WTC11 (cell line): Measurements from ENCODE around the gene CRABP2. TPM values are rescaled to one million over a fixed set of nuclear protein-coding genes. Genes with fewer than 3 reads are reported as not detected.

Experiments
- ATAC-seq: fragments of 200-7000 bp; cut with Tn5 transposase; 2 replicates; pipeline ENCODE4 v1.10.0; 2021; ENCODE audit warnings: mild to moderate bottlenecking, moderate library complexity
- CTCF ChIA-PET: fragments of 300-600 bp; sonication (Branson Sonifier 250); formaldehyde crosslinking; loops from one replicate; lab custom pipeline; 2021; ENCODE audit warnings: antibody characterized with exemption; lab: Charles Lee
- POLR2A ChIA-PET: fragments of 350-600 bp; sonication (Branson Sonifier 250); formaldehyde crosslinking; loops from one replicate; lab custom pipeline; 2021; ENCODE audit warnings: antibody characterized with exemption; lab: Charles Lee
- DNase-seq: peaks from one replicate; pipeline ENCODE4 v3.0.0; 2021; ENCODE audit warnings: low spot score
- H3K27ac Mint-ChIP-seq: 2 replicates; pipeline ENCODE4 v1.8.0; 2021; ENCODE audit warnings: mixed read lengths
- H3K27me3 Mint-ChIP-seq: 2 replicates; pipeline ENCODE4 v1.8.0; 2021; ENCODE audit warnings: low read depth, mild to moderate bottlenecking, moderate library complexity, mixed read lengths
- H3K36me3 Mint-ChIP-seq: 2 replicates; pipeline ENCODE4 v1.8.0; 2021; ENCODE audit warnings: mixed read lengths
- H3K4me1 Mint-ChIP-seq: 2 replicates; pipeline ENCODE4 v1.8.0; 2022; ENCODE audit warnings: mixed read lengths
- H3K4me3 Mint-ChIP-seq: 2 replicates; pipeline ENCODE4 v1.8.0; 2021; ENCODE audit warnings: mild to moderate bottlenecking, moderate library complexity, mixed read lengths
- H3K9me3 Mint-ChIP-seq: 2 replicates; pipeline ENCODE4 v1.8.0; 2021; ENCODE audit warnings: mixed read lengths
- CREM ChIP-seq: sonication (generic); formaldehyde crosslinking; IDR thresholded peaks from 2 replicates; pipeline ENCODE4 v1.8.1; 2022; ENCODE audit warnings: mild to moderate bottlenecking, missing genetic modification reagents, moderate library complexity
- GTF2I ChIP-seq: fragments of 250-450 bp; sonication (Bioruptor Pico); conservative IDR thresholded peaks from 2 replicates; pipeline ENCODE4 v1.4.0; 2021; ENCODE audit warnings: mild to moderate bottlenecking
- KAT7 ChIP-seq: sonication (generic); formaldehyde crosslinking; IDR thresholded peaks from 2 replicates; pipeline ENCODE4 v1.8.1; 2023; ENCODE audit warnings: missing genetic modification reagents, mild to moderate bottlenecking, borderline replicate concordance
- NFE2L1 ChIP-seq: sonication (generic); formaldehyde crosslinking; IDR thresholded peaks from 2 replicates; pipeline ENCODE4 v1.8.1; 2023; ENCODE audit warnings: missing genetic modification reagents
- OVOL2 ChIP-seq: fragments of 250-450 bp; sonication (Bioruptor Pico); IDR thresholded peaks from 2 replicates; pipeline ENCODE4 v1.9.0; 2021; ENCODE audit warnings: mild to moderate bottlenecking, borderline replicate concordance
- SMAD3 ChIP-seq: sonication (generic); formaldehyde crosslinking; IDR thresholded peaks from 2 replicates; pipeline ENCODE4 v1.8.0; 2022; ENCODE audit warnings: missing genetic modification reagents, mild to moderate bottlenecking, borderline replicate concordance
- SMAD4 ChIP-seq: sonication (generic); formaldehyde crosslinking; IDR thresholded peaks from 2 replicates; pipeline ENCODE4 v1.8.0; 2022; ENCODE audit warnings: mild to moderate bottlenecking, missing genetic modification reagents
- SOX15 ChIP-seq: fragments of 250-450 bp; sonication (Bioruptor Pico); IDR thresholded peaks from 2 replicates; pipeline ENCODE4 v1.9.0; 2021; ENCODE audit warnings: mild to moderate bottlenecking
- ZNF232 ChIP-seq: sonication (generic); formaldehyde crosslinking; IDR thresholded peaks from 2 replicates; pipeline ENCODE4 v1.8.0; 2022; ENCODE audit warnings: mild to moderate bottlenecking, missing genetic modification reagents
- ZNF263 ChIP-seq: sonication (generic); formaldehyde crosslinking; IDR thresholded peaks from 2 replicates; pipeline ENCODE4 v1.8.1; 2022; ENCODE audit warnings: low read depth, mild to moderate bottlenecking, moderate library complexity, missing genetic modification reagents
- ZNF671 ChIP-seq: fragments of 250-450 bp; sonication (Bioruptor Pico); IDR thresholded peaks from 2 replicates; pipeline ENCODE4 v1.8.0; 2021; ENCODE audit warnings: mild to moderate bottlenecking
- total RNA-seq: library from RNA; stranded (reverse); gene quantifications from 3 replicates; pipeline ENCODE4 v1.2.3, GENCODE V29; 2021
- TF ChIP-seq, protein P1 (sequence below): sonication (generic); formaldehyde crosslinking; IDR thresholded peaks from 2 replicates; pipeline ENCODE4 v1.8.0; 2023; ENCODE audit warnings: mild to moderate bottlenecking, missing genetic modification reagents
- TF ChIP-seq, protein P2 (sequence below): fragments of 250-450 bp; sonication (Bioruptor Pico); IDR thresholded peaks from 2 replicates; pipeline ENCODE4 v1.9.0; 2021; ENCODE audit warnings: moderate library complexity, mild to moderate bottlenecking, inconsistent platforms, borderline replicate concordance
- TF ChIP-seq, protein P3 (sequence below): sonication (generic); formaldehyde crosslinking; conservative IDR thresholded peaks from 2 replicates; pipeline ENCODE4 v1.8.1; 2022; ENCODE audit warnings: mild to moderate bottlenecking, missing genetic modification reagents
- TF ChIP-seq, protein P4 (sequence below): sonication (generic); formaldehyde crosslinking; IDR thresholded peaks from 2 replicates; pipeline ENCODE4 v1.8.1; 2022; ENCODE audit warnings: missing genetic modification reagents, borderline replicate concordance
- TF ChIP-seq, protein P5 (sequence below): fragments of 250-450 bp; sonication (Bioruptor Pico); IDR thresholded peaks from 2 replicates; pipeline ENCODE4 v2.1.2; 2022; ENCODE audit warnings: mild to moderate bottlenecking, moderate library complexity
- TF ChIP-seq, protein P6 (sequence below): sonication (generic); formaldehyde crosslinking; IDR thresholded peaks from 2 replicates; pipeline ENCODE4 v1.8.1; 2023; ENCODE audit warnings: mild to moderate bottlenecking, missing genetic modification reagents, borderline replicate concordance
- TF ChIP-seq, protein P7 (sequence below): sonication (generic); formaldehyde crosslinking; IDR thresholded peaks from 2 replicates; pipeline ENCODE4 v1.8.0; 2022; ENCODE audit warnings: mild to moderate bottlenecking, missing genetic modification reagents

Gene CRABP2
- total RNA-seq, 1 experiment from 2014 or later = 135 TPM

DNA sequence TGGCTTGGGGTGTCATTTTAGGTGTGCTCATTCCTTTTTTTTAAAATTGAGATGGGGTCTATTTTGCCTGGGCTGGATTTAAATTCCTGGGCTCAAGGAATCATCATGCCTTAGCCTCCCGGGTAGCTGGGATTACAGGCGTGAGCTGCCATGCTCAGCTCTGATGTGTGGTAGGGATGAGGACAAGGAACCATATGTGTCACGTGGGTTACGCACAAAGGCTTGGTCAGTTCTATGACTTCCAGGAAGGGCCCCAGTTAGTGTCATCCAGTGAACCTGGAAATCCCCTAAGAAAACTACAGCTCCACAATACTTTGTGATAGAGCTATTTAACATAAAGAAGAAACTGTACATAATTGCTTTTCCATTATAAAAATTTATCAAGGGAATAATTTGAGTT, 16.2 kb upstream of the CRABP2 start:
- TF ChIP-seq, protein P1, sequence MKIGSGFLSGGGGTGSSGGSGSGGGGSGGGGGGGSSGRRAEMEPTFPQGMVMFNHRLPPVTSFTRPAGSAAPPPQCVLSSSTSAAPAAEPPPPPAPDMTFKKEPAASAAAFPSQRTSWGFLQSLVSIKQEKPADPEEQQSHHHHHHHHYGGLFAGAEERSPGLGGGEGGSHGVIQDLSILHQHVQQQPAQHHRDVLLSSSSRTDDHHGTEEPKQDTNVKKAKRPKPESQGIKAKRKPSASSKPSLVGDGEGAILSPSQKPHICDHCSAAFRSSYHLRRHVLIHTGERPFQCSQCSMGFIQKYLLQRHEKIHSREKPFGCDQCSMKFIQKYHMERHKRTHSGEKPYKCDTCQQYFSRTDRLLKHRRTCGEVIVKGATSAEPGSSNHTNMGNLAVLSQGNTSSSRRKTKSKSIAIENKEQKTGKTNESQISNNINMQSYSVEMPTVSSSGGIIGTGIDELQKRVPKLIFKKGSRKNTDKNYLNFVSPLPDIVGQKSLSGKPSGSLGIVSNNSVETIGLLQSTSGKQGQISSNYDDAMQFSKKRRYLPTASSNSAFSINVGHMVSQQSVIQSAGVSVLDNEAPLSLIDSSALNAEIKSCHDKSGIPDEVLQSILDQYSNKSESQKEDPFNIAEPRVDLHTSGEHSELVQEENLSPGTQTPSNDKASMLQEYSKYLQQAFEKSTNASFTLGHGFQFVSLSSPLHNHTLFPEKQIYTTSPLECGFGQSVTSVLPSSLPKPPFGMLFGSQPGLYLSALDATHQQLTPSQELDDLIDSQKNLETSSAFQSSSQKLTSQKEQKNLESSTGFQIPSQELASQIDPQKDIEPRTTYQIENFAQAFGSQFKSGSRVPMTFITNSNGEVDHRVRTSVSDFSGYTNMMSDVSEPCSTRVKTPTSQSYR = no peak
- TF ChIP-seq ZNF263 = no peak
- TF ChIP-seq ZNF671 (CRISPR knock-in tag) = no peak
- no peak for TF ChIP-seq ZNF232
- no peak for TF ChIP-seq OVOL2 (CRISPR knock-in tag)
- TF ChIP-seq NFE2L1 (CRISPR knock-in tag) = no peak
- H3K36me3 Mint-ChIP-seq = peaks cover 36% of the 10 kb centered on the region
- H3K4me3 Mint-ChIP-seq = no peak overlapping the region
- no peaks in the 10 kb centered on the region for H3K9me3 Mint-ChIP-seq
- no peak overlapping the region for H3K27ac Mint-ChIP-seq
- ATAC-seq (no peak), DNase-seq (no peak)
- no peaks in the 10 kb centered on the region for H3K27me3 Mint-ChIP-seq
- ChIA-PET POLR2A (interaction anchor here (0.8 kb wide), 2 partner anchors 13 to 28 kb away, joined by 3 read pairs; no protein-coding TSS in a partner anchor), CTCF (interaction anchor here (0.7 to 25.2 kb wide), 5 partner anchors 15 to 203 kb away, joined by 3 to 1553 read pairs (median 4); no protein-coding TSS in a partner anchor)
- peaks cover 12% of the 10 kb centered on the region for H3K4me1 Mint-ChIP-seq

DNA sequence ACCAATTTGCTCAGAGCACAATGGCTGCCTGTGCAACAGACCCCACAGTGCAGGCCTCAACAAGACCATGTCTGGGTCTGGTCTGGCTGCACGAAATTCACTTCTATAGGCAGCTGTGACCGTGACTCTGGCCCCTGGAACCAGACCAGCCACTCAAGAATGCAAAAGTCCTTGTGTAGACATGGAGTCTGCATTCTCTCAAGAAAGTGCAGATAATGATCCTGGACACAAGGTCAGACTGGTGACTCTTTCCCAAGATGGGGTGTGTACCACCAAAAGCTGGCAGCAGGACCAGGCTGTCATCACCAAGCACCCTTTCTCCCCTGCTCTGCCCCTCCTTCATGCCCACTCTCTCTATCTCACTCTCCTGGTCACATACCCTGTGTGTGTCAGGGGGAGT, 15.7 kb upstream of the CRABP2 start:
- peaks cover 36% of the 10 kb centered on the region for H3K36me3 Mint-ChIP-seq
- TF ChIP-seq, protein P2, sequence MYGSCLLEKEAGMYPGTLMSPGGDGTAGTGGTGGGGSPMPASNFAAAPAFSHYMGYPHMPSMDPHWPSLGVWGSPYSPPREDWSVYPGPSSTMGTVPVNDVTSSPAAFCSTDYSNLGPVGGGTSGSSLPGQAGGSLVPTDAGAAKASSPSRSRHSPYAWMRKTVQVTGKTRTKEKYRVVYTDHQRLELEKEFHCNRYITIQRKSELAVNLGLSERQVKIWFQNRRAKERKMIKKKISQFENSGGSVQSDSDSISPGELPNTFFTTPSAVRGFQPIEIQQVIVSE (CRISPR knock-in tag) = no peak
- no peak for TF ChIP-seq GTF2I
- TF ChIP-seq SMAD4 (CRISPR knock-in tag) = no peak
- TF ChIP-seq SOX15 = no peak
- TF ChIP-seq, protein P3, sequence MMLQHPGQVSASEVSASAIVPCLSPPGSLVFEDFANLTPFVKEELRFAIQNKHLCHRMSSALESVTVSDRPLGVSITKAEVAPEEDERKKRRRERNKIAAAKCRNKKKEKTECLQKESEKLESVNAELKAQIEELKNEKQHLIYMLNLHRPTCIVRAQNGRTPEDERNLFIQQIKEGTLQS = no peak
- peaks cover 12% of the 10 kb centered on the region for H3K4me1 Mint-ChIP-seq
- H3K9me3 Mint-ChIP-seq = no peaks in the 10 kb centered on the region
- DNase-seq (no peak), ATAC-seq (no peak)
- H3K4me3 Mint-ChIP-seq = no peak overlapping the region
- no peak overlapping the region for H3K27ac Mint-ChIP-seq
- ChIA-PET CTCF (interaction anchor here (0.8 to 25.2 kb wide), 3 partner anchors 15 to 204 kb away, joined by 4 to 1553 read pairs (median 8); partner anchors contain the start of gene CRABP2), POLR2A (interaction anchor here (0.8 kb wide), 1 partner anchor 13 kb away, joined by 3 read pairs; no protein-coding TSS in a partner anchor)
- H3K27me3 Mint-ChIP-seq = no peaks in the 10 kb centered on the region

DNA sequence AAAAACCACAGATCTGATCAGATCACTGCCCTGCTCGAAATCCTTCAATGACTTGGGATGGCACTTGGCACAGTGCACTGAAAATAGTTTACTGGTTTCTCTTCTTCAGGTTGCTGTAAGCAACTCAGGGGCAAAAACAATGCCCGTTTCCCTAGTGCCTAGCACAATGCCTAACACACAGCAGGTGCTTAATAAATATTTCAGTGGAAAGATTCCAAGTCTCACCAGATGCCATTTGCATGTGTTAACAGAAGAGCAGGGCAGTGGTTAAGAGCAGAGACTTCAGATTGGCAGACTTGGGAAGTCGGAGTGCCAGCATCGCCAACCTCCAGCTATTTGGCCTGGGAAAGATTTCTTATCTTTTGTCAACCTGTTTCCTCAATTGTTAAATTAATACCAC, 12.0 kb upstream of the CRABP2 start:
- Mint-ChIP-seq H3K4me3 (no peak overlapping the region), H3K36me3 (peaks cover 15% of the 10 kb centered on the region), H3K4me1 (peaks cover 13% of the 10 kb centered on the region), H3K9me3 (no peaks in the 10 kb centered on the region), H3K27ac (0 out of 2 replicates have a peak overlapping the region, but pooled peaks have one; percentile 53), H3K27me3 (no peaks in the 10 kb centered on the region; the same call in 1 of the 2 replicates)
- DNase-seq (no peak), ATAC-seq (peak; percentile 37; the same call in 1 of the 2 replicates)
- POLR2A ChIA-PET = no interaction called here
- CTCF ChIA-PET = interaction anchor here (0.5 to 25.2 kb wide), 5 partner anchors 9 to 215 kb away, joined by 3 to 1553 read pairs (median 4); partner anchors contain the start of genes ISG20L2 and METTL25B
- TF ChIP-seq, protein P4, sequence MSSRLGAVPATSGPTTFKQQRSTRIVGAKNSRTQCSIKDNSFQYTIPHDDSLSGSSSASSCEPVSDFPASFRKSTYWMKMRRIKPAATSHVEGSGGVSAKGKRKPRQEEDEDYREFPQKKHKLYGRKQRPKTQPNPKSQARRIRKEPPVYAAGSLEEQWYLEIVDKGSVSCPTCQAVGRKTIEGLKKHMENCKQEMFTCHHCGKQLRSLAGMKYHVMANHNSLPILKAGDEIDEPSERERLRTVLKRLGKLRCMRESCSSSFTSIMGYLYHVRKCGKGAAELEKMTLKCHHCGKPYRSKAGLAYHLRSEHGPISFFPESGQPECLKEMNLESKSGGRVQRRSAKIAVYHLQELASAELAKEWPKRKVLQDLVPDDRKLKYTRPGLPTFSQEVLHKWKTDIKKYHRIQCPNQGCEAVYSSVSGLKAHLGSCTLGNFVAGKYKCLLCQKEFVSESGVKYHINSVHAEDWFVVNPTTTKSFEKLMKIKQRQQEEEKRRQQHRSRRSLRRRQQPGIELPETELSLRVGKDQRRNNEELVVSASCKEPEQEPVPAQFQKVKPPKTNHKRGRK (CRISPR knock-in tag) = no peak
- TF ChIP-seq, protein P5, sequence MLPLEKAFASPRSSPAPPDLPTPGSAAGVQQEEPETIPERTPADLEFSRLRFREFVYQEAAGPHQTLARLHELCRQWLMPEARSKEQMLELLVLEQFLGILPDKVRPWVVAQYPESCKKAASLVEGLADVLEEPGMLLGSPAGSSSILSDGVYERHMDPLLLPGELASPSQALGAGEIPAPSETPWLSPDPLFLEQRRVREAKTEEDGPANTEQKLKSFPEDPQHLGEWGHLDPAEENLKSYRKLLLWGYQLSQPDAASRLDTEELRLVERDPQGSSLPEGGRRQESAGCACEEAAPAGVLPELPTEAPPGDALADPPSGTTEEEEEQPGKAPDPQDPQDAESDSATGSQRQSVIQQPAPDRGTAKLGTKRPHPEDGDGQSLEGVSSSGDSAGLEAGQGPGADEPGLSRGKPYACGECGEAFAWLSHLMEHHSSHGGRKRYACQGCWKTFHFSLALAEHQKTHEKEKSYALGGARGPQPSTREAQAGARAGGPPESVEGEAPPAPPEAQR (CRISPR knock-in tag) = no peak
- TF ChIP-seq ZNF671 (CRISPR knock-in tag) = no peak
- TF ChIP-seq CREM (CRISPR knock-in tag) = no peak
- TF ChIP-seq, protein P6, sequence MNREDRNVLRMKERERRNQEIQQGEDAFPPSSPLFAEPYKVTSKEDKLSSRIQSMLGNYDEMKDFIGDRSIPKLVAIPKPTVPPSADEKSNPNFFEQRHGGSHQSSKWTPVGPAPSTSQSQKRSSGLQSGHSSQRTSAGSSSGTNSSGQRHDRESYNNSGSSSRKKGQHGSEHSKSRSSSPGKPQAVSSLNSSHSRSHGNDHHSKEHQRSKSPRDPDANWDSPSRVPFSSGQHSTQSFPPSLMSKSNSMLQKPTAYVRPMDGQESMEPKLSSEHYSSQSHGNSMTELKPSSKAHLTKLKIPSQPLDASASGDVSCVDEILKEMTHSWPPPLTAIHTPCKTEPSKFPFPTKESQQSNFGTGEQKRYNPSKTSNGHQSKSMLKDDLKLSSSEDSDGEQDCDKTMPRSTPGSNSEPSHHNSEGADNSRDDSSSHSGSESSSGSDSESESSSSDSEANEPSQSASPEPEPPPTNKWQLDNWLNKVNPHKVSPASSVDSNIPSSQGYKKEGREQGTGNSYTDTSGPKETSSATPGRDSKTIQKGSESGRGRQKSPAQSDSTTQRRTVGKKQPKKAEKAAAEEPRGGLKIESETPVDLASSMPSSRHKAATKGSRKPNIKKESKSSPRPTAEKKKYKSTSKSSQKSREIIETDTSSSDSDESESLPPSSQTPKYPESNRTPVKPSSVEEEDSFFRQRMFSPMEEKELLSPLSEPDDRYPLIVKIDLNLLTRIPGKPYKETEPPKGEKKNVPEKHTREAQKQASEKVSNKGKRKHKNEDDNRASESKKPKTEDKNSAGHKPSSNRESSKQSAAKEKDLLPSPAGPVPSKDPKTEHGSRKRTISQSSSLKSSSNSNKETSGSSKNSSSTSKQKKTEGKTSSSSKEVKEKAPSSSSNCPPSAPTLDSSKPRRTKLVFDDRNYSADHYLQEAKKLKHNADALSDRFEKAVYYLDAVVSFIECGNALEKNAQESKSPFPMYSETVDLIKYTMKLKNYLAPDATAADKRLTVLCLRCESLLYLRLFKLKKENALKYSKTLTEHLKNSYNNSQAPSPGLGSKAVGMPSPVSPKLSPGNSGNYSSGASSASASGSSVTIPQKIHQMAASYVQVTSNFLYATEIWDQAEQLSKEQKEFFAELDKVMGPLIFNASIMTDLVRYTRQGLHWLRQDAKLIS (CRISPR knock-in tag) = no peak
- TF ChIP-seq, protein P7, sequence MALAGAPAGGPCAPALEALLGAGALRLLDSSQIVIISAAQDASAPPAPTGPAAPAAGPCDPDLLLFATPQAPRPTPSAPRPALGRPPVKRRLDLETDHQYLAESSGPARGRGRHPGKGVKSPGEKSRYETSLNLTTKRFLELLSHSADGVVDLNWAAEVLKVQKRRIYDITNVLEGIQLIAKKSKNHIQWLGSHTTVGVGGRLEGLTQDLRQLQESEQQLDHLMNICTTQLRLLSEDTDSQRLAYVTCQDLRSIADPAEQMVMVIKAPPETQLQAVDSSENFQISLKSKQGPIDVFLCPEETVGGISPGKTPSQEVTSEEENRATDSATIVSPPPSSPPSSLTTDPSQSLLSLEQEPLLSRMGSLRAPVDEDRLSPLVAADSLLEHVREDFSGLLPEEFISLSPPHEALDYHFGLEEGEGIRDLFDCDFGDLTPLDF (CRISPR knock-in tag) = no peak
- no peak for TF ChIP-seq SMAD3
- no peak for TF ChIP-seq KAT7 (CRISPR knock-in tag)
